GM12891 (cell line): ENCODE measurements around the gene TMEM132D.
"Not testable (repeated sequence)": the region's sequence is repeated elsewhere in the genome, so short reads cannot be mapped to it uniquely, and the experiment has no call there.

ENCODE experiments used
- DNase-seq: peaks from one replicate; pipeline ENCODE4 v3.0.0; 2011; ENCODE audit warnings: low spot score; ENCODE audit not compliant: insufficient read length
- FAIRE-seq: peaks from 2 replicates; lab custom pipeline; 2011; peaks lifted over from hg19 to GRCh38; lab: Jason Lieb, UNC
- PAX5 ChIP-seq: IDR thresholded peaks from 2 replicates; pipeline ENCODE4 v1.6.1; 2011; ENCODE audit warnings: low read length, moderate library complexity, mild to moderate bottlenecking; ENCODE audit not compliant: insufficient read depth, severe bottlenecking
- POLR2A ChIP-seq: IDR thresholded peaks from 2 replicates; pipeline ENCODE4 v1.6.1; 2011; ENCODE audit warnings: low read depth, low read length, control low read depth
- POLR2AphosphoS5 ChIP-seq: IDR thresholded peaks from 2 replicates; pipeline ENCODE4 v1.6.1; 2011; ENCODE audit warnings: low read depth, low read length, control low read depth
- POU2F2 ChIP-seq: IDR thresholded peaks from 2 replicates; pipeline ENCODE4 v1.6.1; 2011; ENCODE audit warnings: low read depth, mild to moderate bottlenecking, control low read depth, low read length, moderate library complexity
- SPI1 ChIP-seq: IDR thresholded peaks from 2 replicates; pipeline ENCODE4 v1.6.1; 2011; ENCODE audit warnings: low read depth, low read length, control low read depth
- TAF1 ChIP-seq: IDR thresholded peaks from 2 replicates; pipeline ENCODE4 v1.6.1; 2011; ENCODE audit warnings: low read depth, low read length, control low read depth

Gene TMEM132D

GRCh38 chr12:129903092-129903945 lies 506 bp downstream of the TMEM132D start:
- FAIRE-seq (no peak), DNase-seq (no peak)
- no peak for TF ChIP-seq SPI1
- no peak for TF ChIP-seq POU2F2
- TF ChIP-seq PAX5: no peak
- TF ChIP-seq POLR2A: no peak
- no peak for TF ChIP-seq TAF1
- no peak for TF ChIP-seq POLR2AphosphoS5

GRCh38 chr12:129902371-129903091 lies 1.3 kb downstream of the TMEM132D start:
- TF ChIP-seq PAX5 (no peak), POLR2A (no peak), POU2F2 (no peak), TAF1 (no peak), POLR2AphosphoS5 (no peak), SPI1 (no peak)
- no peak for FAIRE-seq
- no peak for DNase-seq

DNA sequence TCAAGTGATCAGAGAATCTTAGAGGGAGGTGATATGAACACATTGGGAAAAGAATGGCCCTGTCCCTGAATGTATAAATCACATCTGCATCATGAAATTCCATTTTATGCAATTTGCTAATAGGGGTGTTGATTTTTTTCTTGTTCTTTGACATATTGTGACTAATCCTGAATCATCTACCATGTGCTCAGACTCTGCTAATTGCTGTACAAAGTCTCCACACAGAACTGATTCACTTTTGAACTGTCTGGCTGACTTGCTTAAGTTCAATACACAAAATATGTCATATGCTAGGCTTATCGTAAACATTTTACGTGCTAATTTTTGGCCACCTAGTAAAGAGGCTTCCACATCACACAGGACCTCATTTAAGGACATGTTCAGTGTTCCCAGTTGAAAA lies 2.6 kb downstream of the TMEM132D start:
- no peak for FAIRE-seq
- no peak for DNase-seq

DNA sequence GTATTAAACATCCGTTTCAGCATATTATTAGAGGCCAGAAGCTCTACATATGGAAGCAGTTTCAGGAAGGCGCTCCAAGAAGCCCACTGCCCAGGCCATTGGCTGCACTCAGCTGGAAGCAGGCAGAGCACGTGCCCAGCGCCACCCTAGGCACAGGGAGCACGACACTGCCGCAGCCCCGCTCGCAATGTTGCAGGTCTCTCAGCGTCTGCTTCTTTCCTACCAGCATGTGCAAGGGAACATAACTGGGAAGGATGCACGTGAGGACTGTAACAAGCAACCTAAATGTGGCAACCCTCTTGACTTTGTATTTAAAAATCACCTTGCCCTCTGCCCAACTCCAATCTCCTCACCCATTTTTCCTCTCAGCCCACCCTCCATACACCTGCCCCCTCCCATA lies 3.5 kb downstream of the TMEM132D start:
- no peak for DNase-seq
- TF ChIP-seq POU2F2 (no peak), PAX5 (no peak), POLR2AphosphoS5 (no peak), POLR2A (no peak), SPI1 (no peak)
- FAIRE-seq: no peak

More for the DNA sequence above, 2.6 kb downstream of the TMEM132D start:
- TF ChIP-seq POU2F2 (no peak), TAF1 (no peak), SPI1 (no peak), PAX5 (no peak), POLR2A (no peak), POLR2AphosphoS5 (no peak)

DNA sequence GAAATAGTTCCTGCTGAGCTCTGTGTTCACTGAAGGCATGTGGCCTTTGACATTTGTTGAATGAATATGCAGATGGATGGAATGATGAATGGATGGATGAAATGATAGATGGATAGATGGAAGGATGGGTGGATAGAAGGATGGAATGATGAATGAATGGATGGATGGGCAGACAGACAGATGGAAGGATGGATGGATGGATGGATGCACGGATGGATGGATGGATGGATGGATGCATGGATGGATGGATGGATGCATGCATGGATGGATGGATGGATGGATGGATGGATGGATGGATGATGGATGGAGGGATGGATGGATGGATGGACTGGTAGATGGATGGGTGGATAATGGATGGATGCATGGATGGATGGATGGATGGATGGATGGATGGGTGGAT lies 4.8 kb downstream of the TMEM132D start:
- not testable (repeated sequence) for DNase-seq, FAIRE-seq

GRCh38 chr12:129893691-129894090 lies 10.1 kb downstream of the TMEM132D start:
- TF ChIP-seq PAX5 (no peak), POLR2A (no peak), TAF1 (no peak)
- FAIRE-seq: no peak
- DNase-seq: no peak

GRCh38 chr12:129887101-129887500 lies 16.7 kb downstream of the TMEM132D start:
- no peak for DNase-seq
- no peak for TF ChIP-seq POLR2AphosphoS5
- TF ChIP-seq TAF1: no peak
- no peak for TF ChIP-seq SPI1
- no peak for TF ChIP-seq POLR2A
- TF ChIP-seq PAX5: no peak
- no peak for TF ChIP-seq POU2F2
- FAIRE-seq: no peak

- TF ChIP-seq POU2F2: no peak
- TF ChIP-seq TAF1: no peak
- no peak for TF ChIP-seq SPI1
- no peak for TF ChIP-seq POLR2AphosphoS5
- no peak for TF ChIP-seq PAX5
- no peak for TF ChIP-seq POLR2A
- DNase-seq (no peak), FAIRE-seq (no peak)
Measured at GRCh38 chr12:129886541-129886940, 17.3 kb downstream of the TMEM132D start.

GRCh38 chr12:129885287-129885686 lies 18.5 kb downstream of the TMEM132D start:
- FAIRE-seq: no peak
- no peak for TF ChIP-seq TAF1
- no peak for TF ChIP-seq SPI1
- TF ChIP-seq POLR2AphosphoS5: no peak
- TF ChIP-seq POU2F2: no peak
- TF ChIP-seq POLR2A: no peak
- no peak for TF ChIP-seq PAX5
- no peak for DNase-seq

DNA sequence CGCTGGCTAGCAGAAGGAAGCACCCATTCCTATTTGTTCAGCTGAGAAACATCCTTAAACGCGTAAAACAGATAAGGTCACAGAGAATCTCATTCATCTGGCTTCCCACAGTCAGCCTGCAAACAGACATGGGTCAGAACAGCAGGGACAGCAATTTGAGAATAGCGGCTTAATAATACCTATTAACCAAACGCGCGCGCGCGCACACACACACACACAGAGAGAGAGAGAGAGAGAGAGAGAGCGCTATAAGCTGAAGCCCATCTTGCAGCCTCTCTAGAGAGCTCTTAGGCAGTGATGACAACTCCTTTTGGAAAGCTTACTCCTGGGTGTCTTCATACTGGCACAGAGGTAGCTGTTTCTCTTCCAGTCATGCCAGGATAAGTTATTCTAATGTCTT lies 26.4 kb downstream of the TMEM132D start:
- DNase-seq (no peak), FAIRE-seq (no peak)
- TF ChIP-seq POLR2A (no peak), SPI1 (no peak), POU2F2 (no peak), POLR2AphosphoS5 (no peak), TAF1 (no peak), PAX5 (no peak)
